ENCODE data around the gene SPNS2.
A peak's percentile ranks its signal among the peaks of the same experiment; 100 is the strongest.

Gene SPNS2

GRCh38 chr17:4538236-4539002 is 39.7 kb downstream of the SPNS2 start:
- TF ChIP-seq TAF1 (IDR thresholded peaks at IDR 0.05; ENCODE audit: low read depth): no peak
- TF ChIP-seq MAX (IDR thresholded peaks at IDR 0.05): no peak
- no peak for TF ChIP-seq EP300 (IDR thresholded peaks at IDR 0.05; ENCODE audit: borderline replicate concordance)
- no peak for TF ChIP-seq NFIC (IDR thresholded peaks at IDR 0.05)
- TF ChIP-seq YY1 (IDR thresholded peaks at IDR 0.05; ENCODE audit: low read depth): no peak
- TF ChIP-seq TCF12 (IDR thresholded peaks at IDR 0.05; ENCODE audit: low read depth): no peak
- TF ChIP-seq EGR1 (IDR thresholded peaks at IDR 0.05): no peak
- no peak for TF ChIP-seq CEBPB (IDR thresholded peaks at IDR 0.05)
- TF ChIP-seq RAD21 (IDR thresholded peaks at IDR 0.05; ENCODE audit: low read depth): no peak
- TF ChIP-seq REST (IDR thresholded peaks at IDR 0.05; ENCODE audit: low read depth): no peak
- no peak for TF ChIP-seq FOXM1 (IDR thresholded peaks at IDR 0.05; ENCODE audit: borderline replicate concordance, low read depth)
- TF ChIP-seq TEAD4 (IDR thresholded peaks at IDR 0.05): no peak
- no peak for TF ChIP-seq ZBTB7A (IDR thresholded peaks at IDR 0.05; ENCODE audit: low read depth)

- TF ChIP-seq CEBPB (IDR thresholded peaks at IDR 0.05) (no peak), TEAD4 (IDR thresholded peaks at IDR 0.05) (no peak)
Observed at GRCh38 chr17:4539025-4539424, 40.3 kb downstream of the SPNS2 start.

- TF ChIP-seq ZBTB7A (IDR thresholded peaks at IDR 0.05; ENCODE audit: low read depth) (peak; percentile 43; the same call in 1 of the 2 replicates), TAF1 (IDR thresholded peaks at IDR 0.05; ENCODE audit: low read depth) (no peak)
Observed at GRCh38 chr17:4539576-4540223, 41.0 kb downstream of the SPNS2 start.

GRCh38 chr17:4540224-4540651 is 41.6 kb downstream of the SPNS2 start:
- TF ChIP-seq REST (IDR thresholded peaks at IDR 0.05; ENCODE audit: low read depth): no peak
- TF ChIP-seq MAX (IDR thresholded peaks at IDR 0.05): no peak
- TF ChIP-seq EGR1 (IDR thresholded peaks at IDR 0.05): no peak
- no peak for TF ChIP-seq TEAD4 (IDR thresholded peaks at IDR 0.05)
- TF ChIP-seq ZBTB7A (IDR thresholded peaks at IDR 0.05; ENCODE audit: low read depth): no peak
- TF ChIP-seq YY1 (IDR thresholded peaks at IDR 0.05; ENCODE audit: low read depth): no peak
- TF ChIP-seq FOXM1 (IDR thresholded peaks at IDR 0.05; ENCODE audit: borderline replicate concordance, low read depth): no peak
- TF ChIP-seq CEBPB (IDR thresholded peaks at IDR 0.05): no peak
- no peak for TF ChIP-seq TAF1 (IDR thresholded peaks at IDR 0.05; ENCODE audit: low read depth)
- no peak for TF ChIP-seq RAD21 (IDR thresholded peaks at IDR 0.05; ENCODE audit: low read depth)
- TF ChIP-seq EP300 (IDR thresholded peaks at IDR 0.05; ENCODE audit: borderline replicate concordance): no peak
- TF ChIP-seq TCF12 (IDR thresholded peaks at IDR 0.05; ENCODE audit: low read depth): no peak
- no peak for TF ChIP-seq NFIC (IDR thresholded peaks at IDR 0.05)
- no peak for TF ChIP-seq CREB1 (IDR thresholded peaks at IDR 0.05; ENCODE audit: low read depth)
- no peak for TF ChIP-seq USF1 (IDR thresholded peaks at IDR 0.05)

- TF ChIP-seq TCF12 (IDR thresholded peaks at IDR 0.05; ENCODE audit: low read depth): no peak
- TF ChIP-seq YY1 (IDR thresholded peaks at IDR 0.05; ENCODE audit: low read depth): no peak
- no peak for TF ChIP-seq EP300 (IDR thresholded peaks at IDR 0.05; ENCODE audit: borderline replicate concordance)
- no peak for TF ChIP-seq NFIC (IDR thresholded peaks at IDR 0.05)
- TF ChIP-seq FOXM1 (IDR thresholded peaks at IDR 0.05; ENCODE audit: borderline replicate concordance, low read depth): no peak
- TF ChIP-seq USF1 (IDR thresholded peaks at IDR 0.05): no peak
- TF ChIP-seq CREB1 (IDR thresholded peaks at IDR 0.05; ENCODE audit: low read depth): no peak
- TF ChIP-seq EGR1 (IDR thresholded peaks at IDR 0.05): no peak
- no peak for TF ChIP-seq REST (IDR thresholded peaks at IDR 0.05; ENCODE audit: low read depth)
- no peak for TF ChIP-seq TEAD4 (IDR thresholded peaks at IDR 0.05)
- TF ChIP-seq RAD21 (IDR thresholded peaks at IDR 0.05; ENCODE audit: low read depth): no peak
- TF ChIP-seq ZBTB7A (IDR thresholded peaks at IDR 0.05; ENCODE audit: low read depth): no peak
- no peak for TF ChIP-seq MAX (IDR thresholded peaks at IDR 0.05)
- no peak for TF ChIP-seq CEBPB (IDR thresholded peaks at IDR 0.05)
- TF ChIP-seq TAF1 (IDR thresholded peaks at IDR 0.05; ENCODE audit: low read depth): no peak
Observed at GRCh38 chr17:4540687-4541327, 42.1 kb downstream of the SPNS2 start.
